SK-N-MC (cell line): ENCODE results near the gene NUP214.

Experiments used
- EZH2 ChIP-seq: fragments of 200-600 bp; sonication (generic); IDR thresholded peaks from one replicate; pipeline ENCODE4 v1.6.1; 2017; ENCODE audit warnings: antibody characterized with exemption
- POLR2AphosphoS5 ChIP-seq: IDR thresholded peaks from 2 replicates; pipeline ENCODE4 v1.6.1; 2012; ENCODE audit warnings: mild to moderate bottlenecking, low read depth, low read length, borderline replicate concordance

DNA sequence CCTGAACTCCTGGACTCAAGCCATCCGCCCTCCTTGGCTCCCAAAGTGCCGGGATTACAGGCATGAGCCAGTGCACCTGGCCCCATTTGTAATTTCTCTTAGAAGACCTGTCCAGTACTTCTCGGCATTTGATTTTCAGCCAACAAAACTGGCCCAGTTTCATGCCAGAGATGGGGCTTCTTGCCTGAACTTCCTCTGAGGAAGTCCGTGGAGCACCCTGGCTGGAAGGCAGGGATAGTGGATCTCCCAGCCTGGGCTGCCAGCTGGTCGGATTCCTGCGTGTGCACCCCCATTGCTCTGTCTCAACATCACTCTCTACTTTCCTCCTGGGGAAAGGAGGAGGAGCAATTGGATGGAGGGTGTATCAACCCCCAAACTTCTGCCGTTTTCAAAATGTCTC, 111.9 kb downstream of the NUP214 start:
- no peak for TF ChIP-seq EZH2
- TF ChIP-seq POLR2AphosphoS5: no peak
